ENCODE data around the gene TOMT. TPM values are rescaled to one million over a fixed set of nuclear protein-coding genes. Genes with fewer than 3 reads are reported as not detected.

Gene TOMT
- total and polyA plus RNA-seq, 9 donors: not detected

DNA sequence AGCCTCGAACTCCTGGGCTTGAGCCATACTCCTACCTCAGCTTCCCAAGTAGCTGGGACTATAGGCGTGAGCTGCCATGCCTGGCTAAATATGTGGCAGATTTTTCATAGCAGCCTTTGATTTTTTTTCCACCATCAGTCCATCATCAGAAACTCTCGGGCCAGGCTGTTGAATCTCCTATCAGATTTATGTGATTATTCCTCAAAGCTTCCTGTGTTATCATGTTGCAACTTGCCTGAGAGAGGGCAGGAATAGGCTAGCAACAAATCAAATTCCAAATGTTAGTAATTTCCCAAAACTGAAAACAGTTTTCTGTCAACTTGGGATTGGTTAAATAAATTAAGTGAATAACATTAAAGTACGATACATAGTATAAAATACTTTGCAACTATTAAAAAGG lies 21.6 kb upstream of the TOMT start:
- intact Hi-C loops (cut with DNase I): no loop called here
- H3K4me1 ChIP-seq (ENCODE audit: insufficient read depth): no peaks in the 10 kb centered on the region
- H3K4me3 ChIP-seq: no peak overlapping the region
- no peaks in the 10 kb centered on the region for H3K27me3 ChIP-seq
- H3K27ac ChIP-seq: no peak overlapping the region
- TF ChIP-seq, protein P1, sequence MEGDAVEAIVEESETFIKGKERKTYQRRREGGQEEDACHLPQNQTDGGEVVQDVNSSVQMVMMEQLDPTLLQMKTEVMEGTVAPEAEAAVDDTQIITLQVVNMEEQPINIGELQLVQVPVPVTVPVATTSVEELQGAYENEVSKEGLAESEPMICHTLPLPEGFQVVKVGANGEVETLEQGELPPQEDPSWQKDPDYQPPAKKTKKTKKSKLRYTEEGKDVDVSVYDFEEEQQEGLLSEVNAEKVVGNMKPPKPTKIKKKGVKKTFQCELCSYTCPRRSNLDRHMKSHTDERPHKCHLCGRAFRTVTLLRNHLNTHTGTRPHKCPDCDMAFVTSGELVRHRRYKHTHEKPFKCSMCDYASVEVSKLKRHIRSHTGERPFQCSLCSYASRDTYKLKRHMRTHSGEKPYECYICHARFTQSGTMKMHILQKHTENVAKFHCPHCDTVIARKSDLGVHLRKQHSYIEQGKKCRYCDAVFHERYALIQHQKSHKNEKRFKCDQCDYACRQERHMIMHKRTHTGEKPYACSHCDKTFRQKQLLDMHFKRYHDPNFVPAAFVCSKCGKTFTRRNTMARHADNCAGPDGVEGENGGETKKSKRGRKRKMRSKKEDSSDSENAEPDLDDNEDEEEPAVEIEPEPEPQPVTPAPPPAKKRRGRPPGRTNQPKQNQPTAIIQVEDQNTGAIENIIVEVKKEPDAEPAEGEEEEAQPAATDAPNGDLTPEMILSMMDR (IDR thresholded peaks at IDR 0.05): no peak
- TF ChIP-seq EP300 (IDR thresholded peaks at IDR 0.05) (no peak), POLR2A (IDR thresholded peaks at IDR 0.05) (no peak)
- H3K36me3 ChIP-seq: no peaks in the 10 kb centered on the region
- no peaks in the 10 kb centered on the region for H3K9me3 ChIP-seq
- 80 to 88% (median 84%) methylated on average over 4 of the region's 4 CpGs for WGBS, 3 donors
- DNase-seq: no peak

DNA sequence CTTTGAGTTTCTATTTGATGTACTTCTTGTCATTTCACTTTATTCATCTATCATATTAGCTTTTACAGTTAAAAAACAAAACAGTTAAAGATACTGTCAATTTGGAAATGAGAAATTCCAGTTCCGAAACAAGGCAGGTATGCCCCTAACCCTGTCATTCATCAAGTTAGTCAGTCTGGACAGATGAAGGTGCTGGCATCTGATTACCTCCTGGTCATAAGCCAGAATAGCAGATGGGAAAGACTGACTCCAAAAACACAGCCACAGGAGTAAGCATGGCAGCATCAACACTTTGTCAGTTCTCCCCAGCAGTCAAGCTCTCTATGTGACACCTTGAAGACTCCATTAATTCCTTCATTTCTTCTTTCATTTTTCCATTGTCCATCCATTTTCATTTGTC lies 20.8 kb upstream of the TOMT start:
- Histone ChIP-seq H3K4me1 (ENCODE audit: insufficient read depth) (no peaks in the 10 kb centered on the region), H3K36me3 (no peaks in the 10 kb centered on the region), H3K9me3 (no peaks in the 10 kb centered on the region), H3K4me3 (no peak overlapping the region), H3K27me3 (no peaks in the 10 kb centered on the region), H3K27ac (no peak overlapping the region)
- 93 to 95% (median 93%) methylated on average over 1 of the region's 1 CpG for WGBS, 3 donors
- TF ChIP-seq POLR2A (IDR thresholded peaks at IDR 0.05) (no peak), EP300 (IDR thresholded peaks at IDR 0.05) (no peak)
- TF ChIP-seq, protein P1 (IDR thresholded peaks at IDR 0.05): no peak
- intact Hi-C loops (cut with DNase I): loop anchor here in 1 of 4 donors (5.0 kb wide), 1 partner anchor 58 kb away; no protein-coding TSS in a partner anchor
- no peak for DNase-seq

DNA sequence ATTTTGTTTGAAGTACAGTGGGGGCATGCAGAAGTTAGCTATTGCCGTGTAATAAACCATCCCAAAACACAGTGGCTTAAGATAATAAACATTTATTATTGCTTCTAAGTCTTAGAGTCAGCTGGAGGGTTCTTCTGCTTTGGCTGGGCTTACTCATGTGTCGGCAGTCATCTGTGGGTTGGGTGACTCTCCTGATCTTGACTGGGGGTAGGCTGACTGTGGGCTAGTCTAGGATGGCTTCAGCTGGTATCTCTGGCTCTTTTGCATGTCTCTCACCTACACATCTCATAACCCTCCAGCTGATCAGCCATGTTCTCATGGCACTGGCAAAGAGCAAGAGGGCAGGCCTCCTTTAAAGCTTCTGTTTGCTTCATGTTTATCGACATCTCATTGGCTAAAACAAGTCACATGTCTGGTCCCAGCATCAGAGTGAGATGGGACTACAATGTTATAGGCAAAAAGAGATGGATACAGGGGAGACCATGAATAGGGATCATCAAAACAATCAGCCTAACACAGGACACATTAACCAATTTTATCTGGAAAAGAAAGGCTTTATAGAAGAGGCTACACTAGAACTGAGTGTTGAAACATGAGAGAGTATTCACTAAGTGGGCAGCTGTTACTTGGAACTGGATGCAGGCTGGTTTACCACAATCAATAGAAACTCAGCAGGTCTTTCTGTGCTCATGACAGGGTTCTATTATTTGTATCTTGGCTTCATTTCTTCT lies 19.9 kb upstream of the TOMT start:
- no peaks in the 10 kb centered on the region for H3K4me1 ChIP-seq (ENCODE audit: insufficient read depth)
- intact Hi-C loops (cut with DNase I): loop anchor here in 1 of 4 donors (5.0 kb wide), 1 partner anchor 58 kb away; no protein-coding TSS in a partner anchor
- H3K4me3 ChIP-seq: no peak overlapping the region
- no peaks in the 10 kb centered on the region for H3K27me3 ChIP-seq
- H3K27ac ChIP-seq: no peak overlapping the region
- H3K9me3 ChIP-seq: no peaks in the 10 kb centered on the region
- TF ChIP-seq, protein P1 (IDR thresholded peaks at IDR 0.05): no peak
- TF ChIP-seq EP300 (IDR thresholded peaks at IDR 0.05) (no peak), POLR2A (IDR thresholded peaks at IDR 0.05) (no peak)
- no peak for DNase-seq
- H3K36me3 ChIP-seq: no peaks in the 10 kb centered on the region
- WGBS, 3 donors: 79 to 95% (median 85%) methylated on average over 3 of the region's 3 CpGs

- Histone ChIP-seq H3K4me1 (ENCODE audit: insufficient read depth) (no peaks in the 10 kb centered on the region), H3K9me3 (no peaks in the 10 kb centered on the region), H3K36me3 (no peaks in the 10 kb centered on the region), H3K27me3 (no peaks in the 10 kb centered on the region), H3K4me3 (no peak overlapping the region), H3K27ac (no peak overlapping the region)
- TF ChIP-seq, protein P1 (IDR thresholded peaks at IDR 0.05): no peak
- TF ChIP-seq EP300 (IDR thresholded peaks at IDR 0.05) (no peak), POLR2A (IDR thresholded peaks at IDR 0.05) (no peak)
- intact Hi-C loops (cut with DNase I): loop anchor here in 1 of 4 donors (5.0 kb wide), 1 partner anchor 61 kb away; no protein-coding TSS in a partner anchor
- DNase-seq: no peak
- 82 to 87% (median 86%) methylated on average over 4 of the region's 4 CpGs for WGBS, 3 donors
Measured at GRCh38 chr11:72088076-72088808, 17.5 kb upstream of the TOMT start.

All from ovary (tissue), 9 donors.